GM12878 (cell line): Measurements from ENCODE around the gene RAPGEF4. TPM values are rescaled to one million over a fixed set of nuclear protein-coding genes. Genes with fewer than 3 reads are reported as not detected.

Experiments
- ATAC-seq: fragments of 200-7000 bp; cut with Tn5 transposase; 3 replicates; pipeline ENCODE4 v1.9.1; 2020; ENCODE audit warnings: mild to moderate bottlenecking, moderate library complexity
- BruUV-seq: library from RNA; stranded (reverse); fragments of 400-500 nt; replicated peaks from 2 replicates; lab custom pipeline; 2021; lab: Mats Ljungman, UMichigan
- CTCF ChIA-PET: fragments of 300-600 bp; sonication (Branson Sonifier 250); formaldehyde crosslinking; extraction: SDS; loops from one replicate; lab custom pipeline; 2021; ENCODE audit warnings: inconsistent platforms; lab: Yijun Ruan, JAX
- POLR2A ChIA-PET: fragments of 350-600 bp; formaldehyde crosslinking; extraction: SDS; loops from one replicate; lab custom pipeline; 2021; ENCODE audit warnings: inconsistent platforms; lab: Charles Lee
- RAD21 ChIA-PET: fragments of 300-600 bp; sonication (Branson Sonifier 250); formaldehyde crosslinking; loops from one replicate; lab custom pipeline; 2023; ENCODE audit warnings: antibody characterized with exemption; ENCODE audit not compliant: unreplicated experiment; lab: Charles Lee
- SMC1A ChIA-PET: fragments of 300-600 bp; sonication (Branson Sonifier 250); formaldehyde crosslinking; loops from one replicate; lab custom pipeline; 2023; ENCODE audit not compliant: unreplicated experiment, uncharacterized antibody; lab: Charles Lee
- DNase-seq: peaks from one replicate; pipeline ENCODE4 v3.0.0-alpha.2; 2011; ENCODE audit warnings: low read depth, low spot score
- FAIRE-seq: peaks from 3 replicates; lab custom pipeline; 2011; peaks lifted over from hg19 to GRCh38; lab: Jason Lieb, UNC
- H2AFZ ChIP-seq: 2 replicates; pipeline ENCODE4 v1.6.0; 2011; ENCODE audit warnings: low read depth, low read length, control low read depth; ENCODE audit not compliant: control insufficient read depth
- H3K27ac ChIP-seq: 2 replicates; pipeline ENCODE4 v1.5.1; 2011; ENCODE audit warnings: control low read depth; ENCODE audit not compliant: control insufficient read depth, insufficient read depth
- H3K27me3 ChIP-seq, 2 experiments: replicated peaks in 1 of 2; 2 replicates each; pipeline versions ENCODE4 v1.6.0 to v1.6.1; 2011; ENCODE audit warnings: low read length in 1 of 2; ENCODE audit not compliant: control insufficient read depth in 2 of 2, insufficient read depth in 2 of 2
- H3K36me3 ChIP-seq, 2 experiments: 2 replicates each; pipeline ENCODE4 v1.5.1; 2011; ENCODE audit warnings: low read length in 1 of 2; ENCODE audit not compliant: control insufficient read depth in 2 of 2, insufficient read depth in 2 of 2
- H3K4me1 ChIP-seq: 2 replicates; pipeline ENCODE4 v1.6.1; 2011; ENCODE audit warnings: mild to moderate bottlenecking, low read length, moderate library complexity, mixed read lengths; ENCODE audit not compliant: control insufficient read depth, insufficient read depth
- H3K4me2 ChIP-seq: 2 replicates; pipeline ENCODE4 v1.6.0; 2011; ENCODE audit warnings: control low read depth; ENCODE audit not compliant: control insufficient read depth, insufficient read depth
- H3K4me3 ChIP-seq: fragments of 200-600 bp; sonication (generic); 2 replicates; pipeline ENCODE4 v1.5.1; 2016
- H3K79me2 ChIP-seq: 2 replicates; pipeline ENCODE4 v1.6.0; 2011; ENCODE audit warnings: low read length; ENCODE audit not compliant: control insufficient read depth, insufficient read depth
- H3K9ac ChIP-seq: 2 replicates; pipeline ENCODE4 v1.8.0; 2011; ENCODE audit warnings: low read length, control low read depth, mixed read lengths; ENCODE audit not compliant: control insufficient read depth, insufficient read depth
- H3K9me3 ChIP-seq: replicated peaks from 3 replicates; pipeline ENCODE4 v1.5.1; 2011; ENCODE audit warnings: mild to moderate bottlenecking, low read length; ENCODE audit not compliant: control insufficient read depth, insufficient read depth
- H4K20me1 ChIP-seq: 2 replicates; pipeline ENCODE4 v1.6.0; 2011; ENCODE audit not compliant: control insufficient read depth, insufficient read depth
- BCL3 ChIP-seq: IDR thresholded peaks from 2 replicates; pipeline ENCODE4 v1.6.1; 2011; ENCODE audit warnings: borderline replicate concordance, low read depth, mild to moderate bottlenecking, moderate library complexity, low read length; ENCODE audit not compliant: insufficient read depth, poor library complexity, severe bottlenecking
- KDM1A ChIP-seq: fragments of 200-600 bp; sonication (generic); IDR thresholded peaks from 2 replicates; pipeline ENCODE4 v1.6.1; 2016; ENCODE audit warnings: borderline replicate concordance
- MYB ChIP-seq: fragments of 150-350 bp; IDR thresholded peaks from 2 replicates; pipeline ENCODE4 v1.6.1; 2014; ENCODE audit warnings: mild to moderate bottlenecking, low read depth, low read length, borderline replicate concordance
- NFYA ChIP-seq: IDR thresholded peaks from 2 replicates; pipeline ENCODE4 v1.6.1; 2011; ENCODE audit warnings: low read depth, mild to moderate bottlenecking, low read length, improper control_type of control experiment, borderline replicate concordance
- PBX3 ChIP-seq: IDR thresholded peaks from 2 replicates; pipeline ENCODE4 v1.6.1; 2011; ENCODE audit warnings: mild to moderate bottlenecking, low read depth, low read length, moderate library complexity; ENCODE audit not compliant: insufficient replicate concordance
- PKNOX1 ChIP-seq: fragments of 450-650 bp; IDR thresholded peaks from 2 replicates; pipeline ENCODE4 v1.6.1; 2016; ENCODE audit warnings: mild to moderate bottlenecking
- RAD51 ChIP-seq: fragments of 450-650 bp; IDR thresholded peaks from 2 replicates; pipeline ENCODE4 v1.6.1; 2016; ENCODE audit warnings: moderate library complexity, mild to moderate bottlenecking, inconsistent platforms
- TAF1 ChIP-seq: IDR thresholded peaks from 2 replicates; pipeline ENCODE4 v1.6.1; 2011; ENCODE audit warnings: mild to moderate bottlenecking, low read depth, low read length, borderline replicate concordance
- TCF12 ChIP-seq: IDR thresholded peaks from 2 replicates; pipeline ENCODE4 v1.6.1; 2011; ENCODE audit warnings: low read depth, mild to moderate bottlenecking, low read length
- YBX1 ChIP-seq: fragments of 450-650 bp; IDR thresholded peaks from 2 replicates; pipeline ENCODE4 v1.6.1; 2016; ENCODE audit warnings: antibody characterized with exemption
- WGBS: methylation state at CpG from one replicate; pipeline ENCODE4 v1.1.6; 2016; ENCODE audit warnings: low lambda C conversion rate; ENCODE audit not compliant: insufficient replicate concordance, insufficient coverage; ENCODE audit errors: missing lambda C conversion rate; 5-methylcytosine and 5-hydroxymethylcytosine counted together
- in situ Hi-C: fragments of 300-500 bp; cut with MboI; formaldehyde crosslinking; loops from 9 replicates; pipeline ENCODE4 v1.14.3; 2018; ENCODE audit warnings: mixed read lengths
- intact Hi-C: fragments of 100-400 bp; cut with micrococcal nuclease; formaldehyde crosslinking; loops from one replicate; pipeline ENCODE4 v1.14.2; 2022; ENCODE audit not compliant: unreplicated experiment
- polyA plus RNA-seq, 11 experiments: library from polyadenylated mRNA; depleted of rRNA in 4 of 11; unstranded in 6 of 11; stranded (reverse) in 5 of 11; fragments of >200 nt; fragmentation: Nextera tagmentation in 4 of 11; fragmentation: Illumina TruSeq in 1 of 11; extraction: Ambion mirVana in 4 of 11; extraction: Trizol in 1 of 11; gene quantifications; 1 replicate in 1 of 11; 2 replicates in 10 of 11; pipeline versions ENCODE4 v1.2.1 to v1.2.3, GENCODE V29; 2011 to 2016; ENCODE audit warnings: inconsistent platforms in 2 of 11, missing spikeins in 2 of 11, low read depth in 1 of 11
- total RNA-seq, 4 experiments: library from RNA; depleted of rRNA in 3 of 4; stranded (reverse); fragments of >200 nt in 3 of 4; fragmentation: Illumina TruSeq in 1 of 4; extraction: Trizol in 1 of 4; gene quantifications; 2 replicates each; pipeline versions ENCODE4 v1.2.1 to v1.2.3, GENCODE V29; 2013 to 2021

Gene RAPGEF4
- total and polyA plus RNA-seq, 10 of the 15 experiments (the other 5 are each of a cell fraction or from before 2014, with no cell fraction given) = 0.18 TPM; not detected in 8

- SMC1A ChIA-PET = no interaction called here
- H4K20me1 ChIP-seq = no peaks in the 10 kb centered on the region
- RAD21 ChIA-PET = no interaction called here
- BruUV-seq = no TSS peak
- no peak for TF ChIP-seq TAF1
- TF ChIP-seq, all 136 proteins: peak for 0
- Histone ChIP-seq H3K27ac (no peak overlapping the region), H3K9me3 (no peaks in the 10 kb centered on the region), H3K4me1 (no peaks in the 10 kb centered on the region), H3K4me3 (no peak overlapping the region), H3K79me2 (no peaks in the 10 kb centered on the region; the same call in 1 of the 2 replicates), H3K27me3 (no peaks in the 10 kb centered on the region), H2AFZ (no peak overlapping the region), H3K36me3 (peaks cover 0 to 4% of the 10 kb centered on the region in 2 experiments; a peak in 1 of 4 replicates), H3K9ac (no peak overlapping the region), H3K4me2 (no peak overlapping the region)
- FAIRE-seq (no peak), ATAC-seq (no peak), DNase-seq (no peak)
- in situ Hi-C loops = no loop called here
- WGBS = 97% methylated on average over 2 of the region's 2 CpGs
- CTCF ChIA-PET = interaction anchor here (0.5 kb wide), 1 partner anchor 16 kb away, joined by 4 read pairs; no protein-coding TSS in a partner anchor
- POLR2A ChIA-PET = no interaction called here
- intact Hi-C loops = no loop called here
Measured at GRCh38 chr2:173086518-173087213, 351.0 kb downstream of the RAPGEF4 start.

GRCh38 chr2:173087214-173087581, 351.6 kb downstream of the RAPGEF4 start:
- no peak overlapping the region for H2AFZ ChIP-seq
- no peak overlapping the region for H3K4me3 ChIP-seq
- H4K20me1 ChIP-seq = no peaks in the 10 kb centered on the region
- FAIRE-seq = no peak
- no peak for DNase-seq
- POLR2A ChIA-PET = no interaction called here
- no peaks in the 10 kb centered on the region for H3K4me1 ChIP-seq
- no peak for ATAC-seq
- no peak overlapping the region for H3K27ac ChIP-seq
- BruUV-seq = no TSS peak
- H3K4me2 ChIP-seq = no peak overlapping the region
- no peak overlapping the region for H3K9ac ChIP-seq
- H3K79me2 ChIP-seq = no peaks in the 10 kb centered on the region; the same call in 1 of the 2 replicates
- H3K27me3 ChIP-seq = no peaks in the 10 kb centered on the region
- 56% methylated on average over 1 of the region's 1 CpG for WGBS
- in situ Hi-C loops = no loop called here
- H3K36me3 ChIP-seq = peaks cover 0 to 4% of the 10 kb centered on the region in 2 experiments; a peak in 1 of 4 replicates
- SMC1A ChIA-PET = no interaction called here
- intact Hi-C loops = no loop called here
- CTCF ChIA-PET = no interaction called here
- RAD21 ChIA-PET = no interaction called here
- H3K9me3 ChIP-seq = no peaks in the 10 kb centered on the region
- TF ChIP-seq NFYA (no peak), BCL3 (no peak), RAD51 (no peak), PBX3 (no peak), MYB (no peak), KDM1A (no peak), PKNOX1 (no peak), TCF12 (no peak), YBX1 (no peak)
